ENCODE results near the gene TSACC.

- TF ChIP-seq RFX5 (IDR thresholded peaks at IDR 0.05; ENCODE audit: low read depth, low read length) (no peak), RCOR1 (IDR thresholded peaks at IDR 0.05; ENCODE audit: borderline replicate concordance in 1 of 2, low read depth in 2 of 2, low read length in 2 of 2) (no peak)
Measured at GRCh38 chr1:156356262-156356874, 18.0 kb downstream of the TSACC start.

Measured in K562 (cell line).